HG03064 (cell line): ENCODE measurements around the gene TMEM107.

ENCODE experiments used
- ATAC-seq: cut with Tn5 transposase; IDR thresholded peaks from one replicate; pipeline ENCODE4 v1.9.1; 2021; ENCODE audit warnings: low read depth; ENCODE audit not compliant: unreplicated experiment

TMEM107 gene

DNA sequence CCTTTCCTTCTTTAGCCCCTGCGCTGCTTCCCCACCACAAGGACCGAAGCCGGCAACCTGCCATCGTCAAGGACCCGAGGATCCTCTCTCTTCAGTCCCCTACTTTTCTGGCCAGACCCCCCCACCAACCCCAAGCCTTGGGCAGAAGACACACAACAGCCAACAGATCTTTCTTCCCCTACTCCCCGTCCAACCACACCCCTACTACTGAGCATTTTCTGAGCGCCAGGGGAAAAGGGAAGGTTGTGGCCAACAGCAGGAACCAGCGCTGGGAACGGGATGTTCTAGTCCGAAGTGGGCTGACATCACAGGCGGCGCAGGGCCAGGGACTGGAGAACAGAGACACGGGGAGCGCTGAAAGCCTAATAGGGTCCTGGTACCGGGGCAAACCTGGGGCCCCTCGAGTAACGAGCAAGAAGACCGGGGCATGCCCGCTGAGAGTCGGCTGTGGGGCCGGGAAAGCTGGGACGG is 24.5 kb downstream of the TMEM107 start:
- no peak for ATAC-seq

DNA sequence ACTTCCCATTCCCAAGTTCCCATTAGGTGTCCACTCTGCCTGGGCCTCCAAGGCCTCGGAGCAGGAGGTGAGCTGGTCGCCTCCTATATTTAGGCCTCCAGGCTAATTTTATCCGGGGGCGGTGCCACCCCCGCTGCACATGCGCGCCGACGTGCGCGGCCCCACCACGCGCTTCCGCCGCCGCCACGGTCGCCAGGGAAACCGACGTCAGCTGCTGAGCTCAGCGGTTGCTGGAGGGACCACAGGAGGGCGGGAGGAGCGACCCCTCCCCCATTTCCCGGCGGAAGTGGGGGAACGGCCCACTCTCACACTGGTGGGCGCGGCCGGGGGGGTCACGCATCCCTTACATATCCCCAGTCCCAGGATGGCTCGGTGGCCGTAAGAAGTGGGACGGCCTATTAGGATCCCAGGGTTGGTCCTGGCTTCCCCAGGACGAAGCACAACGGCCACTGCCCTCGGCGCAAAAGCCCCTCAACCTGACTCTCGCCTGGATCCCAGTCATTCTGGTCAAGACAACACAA is 25.0 kb downstream of the TMEM107 start:
- no peak for ATAC-seq

DNA sequence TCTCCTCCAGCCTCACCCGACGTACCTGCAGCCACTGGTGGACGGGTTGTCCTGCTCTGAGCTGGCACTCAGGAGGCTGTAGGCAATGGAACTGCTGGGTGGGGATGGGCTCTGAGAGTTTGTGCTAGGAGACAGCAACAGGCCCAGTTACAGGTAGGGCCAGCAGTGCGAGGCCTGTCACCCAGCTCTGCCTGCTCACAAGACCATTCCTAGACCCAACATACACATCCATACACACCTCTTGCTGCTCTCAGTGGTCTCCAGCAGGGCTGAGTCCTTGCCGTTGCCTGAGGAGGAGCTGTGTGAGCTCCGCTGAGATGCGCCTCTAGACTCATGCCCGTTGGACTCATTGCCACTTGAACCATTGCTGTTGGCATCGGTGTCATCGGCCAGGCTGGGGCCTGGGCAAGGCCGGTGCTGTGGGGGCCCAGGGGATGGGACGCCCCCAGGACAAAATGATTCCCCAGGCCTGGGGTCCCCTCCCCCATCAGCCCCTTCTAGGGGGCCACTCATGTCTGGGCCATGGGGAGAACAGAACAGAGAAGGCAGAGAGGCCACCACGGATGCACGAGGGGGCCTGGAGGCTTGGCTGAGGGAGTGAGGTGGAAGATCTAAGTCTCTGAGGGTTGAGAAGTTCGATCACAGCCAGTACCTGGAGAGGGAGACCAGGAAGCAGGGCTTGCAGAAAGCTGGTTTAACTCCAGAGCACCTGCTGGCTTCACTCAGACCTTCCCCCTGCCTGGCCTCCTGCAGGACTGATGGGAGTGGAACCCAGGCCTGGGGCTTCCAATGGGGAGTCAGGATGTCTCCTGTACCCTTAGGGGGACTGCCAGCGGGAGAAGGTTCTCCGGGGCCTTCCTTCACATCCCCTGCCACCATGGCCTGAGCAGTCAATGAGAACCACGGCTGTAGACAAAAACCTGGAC is 25.7 kb downstream of the TMEM107 start:
- ATAC-seq, result no peak

DNA sequence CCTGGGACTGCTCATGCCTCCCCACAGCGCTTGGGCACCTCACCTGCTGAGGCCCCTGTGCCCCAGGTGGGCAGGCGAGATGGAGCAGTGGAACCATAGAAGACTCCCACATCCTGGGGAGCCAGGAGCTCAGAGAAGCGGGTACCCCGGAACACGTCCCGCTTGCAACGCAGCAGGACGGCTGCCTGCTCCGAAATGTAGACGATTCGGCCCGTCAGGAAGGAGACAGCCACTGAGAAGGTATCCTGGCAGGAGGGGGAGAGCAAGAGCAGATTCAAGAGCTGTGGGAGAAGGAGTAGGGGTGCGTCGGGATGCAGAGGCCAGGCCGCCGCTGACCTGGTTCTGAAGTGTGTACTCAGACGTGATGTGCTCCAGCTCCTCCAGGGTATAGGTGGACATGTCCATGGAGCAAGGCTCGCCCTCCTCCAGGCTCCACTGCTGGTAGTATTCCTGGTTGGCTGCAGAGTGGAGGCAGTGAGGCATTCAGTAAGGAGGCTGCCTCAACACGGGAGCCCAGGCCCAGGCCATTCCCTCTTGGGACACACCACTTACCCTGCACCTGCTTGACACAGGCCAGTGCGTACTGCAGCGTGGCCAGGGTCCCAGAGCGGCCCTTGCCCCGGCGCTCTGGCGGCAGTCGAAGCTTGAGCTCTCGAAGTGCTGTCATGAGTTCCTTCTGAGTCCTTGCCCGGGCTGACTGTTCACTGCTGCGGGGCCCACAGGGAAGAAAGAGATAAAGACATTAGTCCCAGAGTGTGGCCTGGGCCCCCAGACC is 26.6 kb downstream of the TMEM107 start:
- no peak for ATAC-seq

DNA sequence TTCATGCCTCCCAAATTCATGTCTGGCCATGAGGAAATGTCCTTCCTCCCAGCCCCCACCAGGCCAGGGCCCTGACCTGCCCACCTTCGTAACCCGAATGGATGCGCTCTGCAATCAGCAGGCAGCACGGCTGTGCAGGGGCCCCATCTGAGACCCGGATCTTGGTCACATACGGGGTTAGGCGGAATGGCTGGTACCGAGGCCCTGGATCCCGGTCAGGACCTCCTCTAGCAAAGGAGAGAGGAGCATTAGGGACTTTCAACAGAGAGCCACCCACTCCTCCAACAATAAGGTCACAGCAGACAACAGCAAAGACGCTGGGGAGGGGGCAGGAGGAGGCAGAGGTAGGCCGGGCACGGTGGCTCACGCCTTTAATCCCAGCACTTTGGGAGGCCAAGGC is 27.6 kb downstream of the TMEM107 start:
- no peak for ATAC-seq

DNA sequence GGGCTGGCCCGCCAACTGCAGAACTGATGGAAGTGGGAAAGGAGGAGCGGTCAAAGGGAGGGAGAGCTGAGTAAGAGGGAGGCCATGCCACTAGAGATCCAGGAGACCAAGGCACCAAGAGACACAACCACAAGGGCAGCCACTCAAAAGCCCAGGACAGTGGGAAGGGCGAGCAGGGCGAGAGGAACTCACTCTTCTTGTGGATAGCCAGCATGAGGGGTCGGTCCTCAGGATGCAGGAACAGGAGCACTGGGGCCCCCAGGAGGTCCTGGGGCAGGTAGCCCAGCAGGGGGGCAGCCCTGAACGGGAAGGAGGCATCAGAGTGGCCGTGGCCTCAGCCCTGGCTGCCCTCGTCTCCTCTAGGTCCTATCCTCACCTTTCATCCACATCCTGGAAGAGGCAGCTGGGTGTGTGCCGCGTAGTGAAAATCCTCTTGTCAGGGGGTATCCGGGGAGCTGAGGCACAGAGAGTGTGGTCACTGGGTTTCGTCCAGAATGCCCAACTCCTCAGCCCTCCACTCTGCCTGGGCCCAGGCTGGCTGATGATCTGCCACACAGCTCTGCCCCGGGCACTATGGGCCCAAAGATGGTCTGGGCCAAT is 28.3 kb downstream of the TMEM107 start:
- no peak for ATAC-seq

DNA sequence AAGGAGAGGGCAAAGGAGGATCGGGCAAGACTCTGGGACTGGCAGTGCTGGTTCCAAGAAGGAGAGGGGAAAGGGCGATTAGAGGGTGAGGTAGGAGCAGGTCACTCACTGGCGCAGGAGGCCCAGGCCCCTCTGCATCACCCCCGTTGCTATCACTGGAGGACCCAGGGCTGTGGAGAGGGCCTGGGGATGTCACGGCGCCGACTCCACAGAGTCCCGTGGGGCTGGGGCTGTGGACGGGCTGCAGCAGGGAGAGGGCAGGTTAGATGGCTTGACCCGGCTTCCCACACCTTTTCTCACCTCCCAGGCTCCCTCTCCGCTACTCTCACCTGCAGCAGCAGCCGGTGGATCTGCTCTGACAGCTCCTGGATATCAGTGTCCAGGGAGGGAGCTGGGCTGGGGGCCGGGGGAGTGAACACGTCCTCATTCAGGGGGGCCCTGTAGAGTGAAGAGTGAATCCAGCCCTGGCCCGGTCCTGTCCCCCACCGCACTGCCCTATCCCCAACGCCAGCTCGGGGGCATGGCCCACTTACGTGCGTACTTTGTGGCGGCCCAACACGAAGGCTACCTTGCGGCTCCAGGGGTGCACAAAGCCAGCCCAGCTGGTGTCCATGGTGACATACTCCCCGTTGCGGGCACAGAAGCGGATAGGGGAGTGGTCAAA is 28.9 kb downstream of the TMEM107 start:
- ATAC-seq, result no peak

DNA sequence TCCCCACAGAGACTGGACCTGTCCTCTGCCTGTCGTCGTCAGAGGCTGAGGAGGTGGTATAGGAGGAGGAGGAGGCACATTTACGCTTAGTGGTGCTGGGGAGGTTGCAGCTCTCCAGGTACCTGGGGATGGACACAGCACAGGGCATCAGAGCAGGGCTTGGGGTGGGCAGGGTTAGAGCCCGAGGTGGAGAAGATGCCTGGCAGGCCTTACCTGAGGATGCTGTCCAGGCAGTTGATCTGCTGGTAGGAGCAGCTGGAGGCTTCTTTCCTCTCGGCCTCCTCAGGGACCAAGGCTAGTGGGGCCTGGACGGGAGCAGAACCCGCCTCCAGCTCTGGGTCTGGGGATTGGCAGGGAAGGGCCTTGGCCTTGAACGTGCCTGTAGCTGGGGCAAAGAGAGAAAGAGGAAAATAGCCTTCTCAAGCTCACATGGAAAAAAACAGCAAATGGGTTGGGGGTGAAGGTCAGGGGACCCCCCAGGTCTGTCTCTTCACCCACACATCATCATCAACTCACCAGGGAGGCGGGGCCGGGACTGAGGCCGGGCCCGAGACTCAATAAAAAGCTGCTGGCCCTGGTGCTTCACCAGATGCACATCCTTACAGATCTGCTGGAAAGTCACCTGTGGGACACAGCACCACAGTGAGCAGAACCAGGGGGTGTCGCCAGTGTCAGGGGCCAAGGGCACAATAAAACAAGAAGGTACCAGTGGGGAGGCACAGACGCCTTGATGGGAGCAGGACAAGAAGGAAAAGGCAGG is 29.6 kb downstream of the TMEM107 start:
- no peak for ATAC-seq

DNA sequence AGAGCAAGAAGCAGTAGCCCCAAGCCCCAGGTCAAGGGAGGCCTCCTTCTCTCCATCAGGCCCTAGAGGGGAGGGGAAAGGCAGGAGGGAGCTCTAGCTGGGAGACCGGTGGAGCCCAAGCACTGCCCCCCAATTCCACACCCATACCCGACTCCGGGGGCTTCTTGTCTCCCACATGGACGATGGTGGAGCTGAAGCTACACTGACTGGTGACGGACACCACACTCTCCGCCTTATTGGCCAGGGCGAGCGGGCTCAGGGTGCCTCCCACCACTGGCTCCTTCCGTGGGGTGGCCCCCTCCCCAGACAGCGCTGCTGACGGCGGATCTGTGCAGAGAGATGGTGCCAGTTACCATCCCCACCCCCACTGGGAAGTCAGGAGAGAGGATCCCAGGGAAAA is 30.4 kb downstream of the TMEM107 start:
- ATAC-seq, result no peak

DNA sequence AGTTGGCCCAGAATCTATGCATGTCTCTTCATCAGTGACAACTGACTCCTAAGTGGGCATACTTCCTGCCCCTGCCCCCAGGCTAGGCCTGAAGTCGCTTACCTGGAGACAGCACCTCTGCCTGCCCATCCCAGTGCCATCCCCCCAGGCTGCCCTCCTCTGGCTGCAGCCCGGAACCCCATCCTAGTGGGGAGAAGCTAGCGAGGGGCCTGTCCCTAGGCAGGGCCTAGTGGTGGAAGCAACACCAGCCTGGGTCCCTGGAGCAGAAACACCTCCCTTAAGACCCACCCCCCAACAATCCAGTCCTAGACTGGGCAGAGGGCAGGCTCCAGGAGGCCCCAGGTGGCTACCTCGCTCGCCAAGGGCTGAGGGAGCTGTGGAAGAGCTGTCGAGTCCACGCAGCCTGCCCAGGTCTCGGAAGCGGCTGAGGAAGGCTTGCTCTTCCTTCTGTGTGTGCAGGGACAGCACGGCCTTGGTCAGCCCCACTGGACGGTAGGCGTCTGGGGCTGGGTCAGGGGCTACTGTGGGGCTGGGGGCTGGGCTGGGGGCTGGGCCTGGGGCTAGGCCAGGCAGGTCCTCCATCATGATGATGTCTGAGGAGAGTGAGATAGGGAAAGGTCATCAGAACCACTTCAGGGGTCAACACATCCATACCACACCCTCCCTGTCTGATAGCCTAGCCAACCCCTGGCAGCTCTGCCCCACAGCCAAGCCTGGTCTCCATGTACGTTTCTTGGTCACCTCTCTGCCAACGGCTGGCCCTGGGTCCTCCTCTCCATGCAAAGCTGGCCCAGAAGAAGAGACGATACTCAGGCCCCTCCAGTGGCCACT is 31.6 kb downstream of the TMEM107 start:
- no peak for ATAC-seq

DNA sequence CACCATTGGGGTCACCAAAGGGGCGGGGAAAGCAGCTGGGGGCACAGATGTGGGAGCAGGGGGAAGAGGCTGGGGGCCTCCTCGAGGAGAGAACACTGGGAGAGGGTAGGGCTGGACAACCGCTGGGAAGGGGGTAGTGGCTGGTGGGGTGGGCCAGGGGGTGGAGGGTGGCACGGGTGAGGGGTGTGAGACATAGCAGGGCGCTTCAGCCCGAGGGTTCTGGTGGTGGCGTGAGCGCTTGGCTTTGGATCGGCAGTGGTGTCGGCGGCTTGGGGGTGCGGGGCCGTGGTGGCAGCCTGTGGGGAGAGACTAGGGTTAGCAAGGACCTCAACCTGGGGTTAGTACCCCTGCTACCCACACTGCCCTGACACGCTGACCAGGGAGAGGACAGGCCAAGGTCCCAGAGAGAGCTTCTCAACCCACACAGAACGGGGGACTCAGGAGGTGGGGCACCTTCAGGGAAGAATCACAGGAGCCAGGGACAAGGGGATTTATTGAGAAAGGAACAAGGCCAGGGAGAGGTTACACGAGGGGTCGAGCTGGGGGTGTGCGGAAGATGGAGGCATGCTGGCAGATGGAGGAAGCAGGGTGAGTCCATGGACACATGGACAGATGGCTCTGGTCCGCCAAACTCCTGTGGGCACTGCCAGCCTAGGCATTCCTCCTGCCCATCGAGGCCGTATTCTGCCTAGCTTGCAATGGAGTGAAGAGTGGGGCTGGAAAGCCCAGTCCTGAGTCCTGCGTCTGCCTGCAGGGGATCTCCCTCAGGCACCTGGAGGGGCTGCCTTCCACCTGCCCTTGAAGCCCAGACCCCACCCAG is 32.4 kb downstream of the TMEM107 start:
- no peak for ATAC-seq

DNA sequence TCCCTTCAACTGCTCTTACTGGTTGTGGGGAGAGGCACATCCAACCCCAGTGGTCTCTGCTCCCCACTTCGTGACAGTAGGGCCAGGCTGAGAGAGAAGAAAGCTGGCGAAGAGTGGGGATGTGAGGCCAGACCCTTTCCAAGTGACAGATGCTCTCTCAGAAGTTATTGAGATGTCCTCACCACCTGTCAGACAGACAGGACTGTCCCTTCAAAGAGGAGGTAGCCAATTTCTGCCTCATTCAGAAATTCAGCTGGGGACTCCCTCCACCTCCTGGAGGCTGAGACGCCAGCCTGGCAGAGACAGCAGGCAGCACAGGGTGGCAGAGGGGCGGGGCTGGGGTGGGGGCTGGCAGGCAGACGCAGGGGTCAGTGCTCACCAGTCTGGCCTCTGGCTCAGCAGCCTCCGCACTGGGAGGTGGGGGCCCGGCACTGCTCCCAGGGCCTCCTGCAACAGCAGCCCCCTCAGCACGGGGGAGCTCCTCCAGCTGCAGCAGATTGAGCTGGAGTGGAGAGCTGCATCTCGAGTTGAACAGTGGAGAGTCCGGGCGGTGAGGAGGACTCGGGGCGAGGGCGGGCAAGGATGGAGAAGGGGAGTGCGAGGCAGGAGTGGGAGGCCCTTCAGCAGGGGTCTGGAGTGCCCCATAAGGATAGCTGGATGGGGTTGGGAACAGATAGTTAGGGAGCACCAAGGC is 33.1 kb downstream of the TMEM107 start:
- no peak for ATAC-seq

DNA sequence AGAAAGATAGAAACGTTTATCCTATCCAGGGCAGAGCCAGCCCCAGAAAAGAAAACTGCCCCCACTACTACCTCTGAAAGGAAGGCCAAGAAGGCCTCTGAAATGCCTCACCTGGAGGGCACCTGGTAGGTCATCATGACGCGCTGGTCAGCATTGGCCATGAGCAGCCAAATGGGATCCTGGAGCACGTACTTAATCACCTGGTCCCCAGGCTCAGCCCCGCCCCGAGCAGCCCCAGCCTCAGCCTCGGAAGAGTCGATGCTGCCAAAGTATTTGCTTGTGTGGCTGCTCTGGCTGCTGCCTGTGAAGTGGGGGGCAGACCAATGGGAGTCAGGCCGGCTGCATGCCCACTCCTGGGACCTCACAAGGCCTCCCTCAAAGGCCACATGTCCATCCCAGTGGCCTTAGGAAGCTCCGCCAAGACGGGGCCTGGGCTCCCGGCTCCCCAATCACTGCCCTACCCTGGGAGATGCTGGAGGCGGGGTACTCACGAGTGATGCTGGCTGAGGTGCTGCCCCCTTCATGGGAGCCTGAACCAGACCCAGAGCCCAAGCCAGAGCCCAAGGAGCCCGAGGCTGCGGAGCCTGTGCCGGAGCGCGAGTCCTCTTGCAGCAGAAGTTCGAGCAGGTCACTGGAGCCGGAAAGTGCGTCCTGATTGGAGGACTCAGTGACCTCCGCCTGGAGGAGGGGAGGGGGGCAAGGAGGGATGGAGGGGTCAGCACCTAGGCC is 33.9 kb downstream of the TMEM107 start:
- ATAC-seq, result no peak

DNA sequence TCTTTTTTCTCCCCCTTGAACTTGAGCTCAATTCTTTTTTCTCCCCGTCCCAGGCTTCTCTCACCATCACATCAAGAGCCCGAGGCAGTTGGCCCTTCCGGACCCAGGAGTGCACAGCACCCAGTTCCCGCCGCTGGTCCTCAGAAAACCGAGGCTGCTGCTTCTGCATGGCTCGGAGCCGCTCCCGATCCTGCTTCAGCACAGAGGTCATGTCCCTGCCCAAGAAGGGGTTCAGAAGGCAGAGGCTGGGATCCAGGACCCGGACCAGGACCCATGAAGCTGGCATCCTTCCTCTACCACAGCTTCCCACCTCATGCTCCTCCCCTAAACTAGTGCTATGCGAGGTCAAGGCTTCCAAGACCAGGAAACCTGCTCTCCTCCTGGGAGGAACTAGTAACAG is 34.4 kb downstream of the TMEM107 start:
- no peak for ATAC-seq

DNA sequence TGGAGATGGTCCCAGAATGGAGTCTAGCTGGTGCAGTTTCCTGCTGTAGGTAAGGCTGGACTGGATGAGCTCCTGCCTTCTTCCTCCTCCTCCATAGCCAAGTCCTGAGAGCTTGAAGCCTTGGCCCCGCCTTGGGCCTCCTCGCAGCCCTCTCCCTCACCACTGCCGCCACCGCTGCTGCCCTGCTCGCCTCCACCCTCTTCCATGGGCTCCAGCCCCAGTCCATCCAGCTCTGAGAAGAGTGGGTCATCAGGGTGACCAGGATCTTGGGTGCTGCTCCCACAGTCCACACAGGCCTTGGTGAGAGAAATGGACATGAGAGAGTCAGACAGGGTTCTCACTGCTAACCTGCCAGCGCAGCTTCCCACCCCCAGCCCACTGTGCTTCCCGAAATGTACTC is 35.1 kb downstream of the TMEM107 start:
- no peak for ATAC-seq

DNA sequence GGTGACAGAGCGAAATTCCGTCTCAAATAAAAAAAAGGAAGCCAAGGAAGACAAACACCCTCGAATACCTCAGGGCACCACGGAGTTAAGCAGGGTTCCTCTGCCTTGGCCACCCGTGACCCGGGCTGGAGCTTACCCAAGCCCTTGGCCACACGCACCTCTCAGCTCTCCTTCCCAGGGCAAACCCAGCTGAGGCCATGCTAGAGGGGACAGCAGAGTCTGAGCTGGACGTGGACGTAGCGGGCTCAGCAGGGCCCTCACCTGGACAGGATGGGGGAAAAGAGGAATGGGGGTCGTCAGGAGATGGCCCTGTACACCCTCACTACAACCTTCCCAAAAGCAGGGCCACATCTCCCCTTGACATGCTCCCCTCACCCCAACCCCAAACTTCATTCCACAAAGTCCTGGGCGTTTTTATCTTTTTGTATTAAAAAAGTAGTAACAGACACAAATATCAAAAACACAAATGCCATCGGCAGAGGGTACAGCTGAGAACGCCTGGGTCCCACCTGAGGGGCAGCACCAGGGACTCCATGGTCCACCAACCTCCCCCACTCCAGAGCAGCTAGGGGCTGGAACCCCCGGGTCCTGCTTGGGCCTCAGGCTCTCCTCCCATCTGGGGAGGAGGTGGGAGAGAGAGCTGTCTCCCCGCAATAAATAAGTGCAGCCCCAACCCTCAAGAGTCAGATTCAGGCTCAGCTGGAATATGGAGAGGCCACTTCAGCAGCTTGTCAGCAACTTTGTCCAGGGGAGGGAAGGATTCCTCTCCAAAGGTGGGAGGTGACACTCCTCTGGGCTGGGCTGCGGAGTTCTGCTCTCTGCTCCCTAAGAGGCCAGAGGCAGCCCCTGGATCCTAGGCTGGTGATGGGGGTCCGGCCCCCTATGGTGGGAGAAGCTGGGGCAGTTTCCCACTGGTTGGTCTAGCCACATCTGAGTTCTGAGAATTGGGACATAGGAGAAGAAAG is 35.8 kb downstream of the TMEM107 start:
- no peak for ATAC-seq
